K562 (cell line): ENCODE measurements around the gene ADGRF1. TPM values are rescaled to one million over a fixed set of nuclear protein-coding genes. Genes with fewer than 3 reads are reported as not detected.
A peak's percentile ranks its signal among the peaks of the same experiment; 100 is the strongest.

Source experiments
- BCOR ChIP-seq: fragments of 450-650 bp; IDR thresholded peaks from 2 replicates; pipeline ENCODE4 v1.6.1; 2016
- C11orf30 ChIP-seq: fragments of 450-650 bp; IDR thresholded peaks from 2 replicates; pipeline ENCODE4 v1.6.1; 2016; ENCODE audit warnings: low read depth, mild to moderate bottlenecking
- FOS ChIP-seq: IDR thresholded peaks from 3 replicates; pipeline ENCODE4 v1.6.1; 2011; ENCODE audit not compliant: insufficient read length; ENCODE audit errors: extremely low read depth
- FOXJ3 ChIP-seq: sonication (generic); formaldehyde crosslinking; IDR thresholded peaks from 2 replicates; pipeline ENCODE4 v1.4.0; 2020; ENCODE audit warnings: mild to moderate bottlenecking, missing genetic modification reagents
- HMG20A ChIP-seq: fragments of 450-650 bp; formaldehyde crosslinking; conservative IDR thresholded peaks from 2 replicates; pipeline ENCODE4 v1.4.0; 2020; ENCODE audit warnings: mild to moderate bottlenecking, mixed read lengths
- MAFF ChIP-seq: IDR thresholded peaks from 2 replicates; pipeline ENCODE4 v1.6.1; 2012; ENCODE audit warnings: low read length, improper control_type of control experiment
- MAFK ChIP-seq: IDR thresholded peaks from 2 replicates; pipeline ENCODE4 v1.6.1; 2011; ENCODE audit warnings: low read length, improper control_type of control experiment
- MBD2 ChIP-seq: sonication (generic); IDR thresholded peaks from 2 replicates; pipeline ENCODE4 v1.6.1; 2016; ENCODE audit warnings: low read depth, borderline replicate concordance
- MEIS2 ChIP-seq: fragments of 450-650 bp; IDR thresholded peaks from 2 replicates; pipeline ENCODE4 v1.6.1; 2014; ENCODE audit warnings: mild to moderate bottlenecking; ENCODE audit not compliant: partially characterized antibody
- OTX1 ChIP-seq: fragments of 450-650 bp; formaldehyde crosslinking; IDR thresholded peaks from 2 replicates; pipeline ENCODE4 v1.4.0; 2022; ENCODE audit warnings: mild to moderate bottlenecking
- POLR3A ChIP-seq: IDR thresholded peaks from 2 replicates; pipeline ENCODE4 v1.6.1; 2011; ENCODE audit warnings: borderline replicate concordance, mild to moderate bottlenecking, moderate library complexity; ENCODE audit not compliant: insufficient read length, insufficient read depth; ENCODE audit errors: extremely low read depth
- PRMT5 ChIP-seq: sonication (generic); formaldehyde crosslinking; IDR thresholded peaks from 2 replicates; pipeline ENCODE4 v1.5.0; 2020; ENCODE audit warnings: missing genetic modification reagents
- RB1 ChIP-seq: fragments of 450-650 bp; IDR thresholded peaks from 2 replicates; pipeline ENCODE4 v1.6.1; 2017; ENCODE audit warnings: low read depth, mild to moderate bottlenecking
- RBM39 ChIP-seq: fragments of 200-400 bp; formaldehyde crosslinking; optimal IDR thresholded peaks from 2 replicates; pipeline ENCODE3; 2018; ENCODE audit warnings: low read depth, low read length
- RFX7 ChIP-seq: fragments of 250-450 bp; sonication (Bioruptor Pico); IDR thresholded peaks from 2 replicates; pipeline ENCODE4 v1.5.1; 2021; ENCODE audit warnings: mild to moderate bottlenecking
- XRCC4 ChIP-seq: IDR thresholded peaks from one replicate; pipeline ENCODE4 v1.6.1; 2011; ENCODE audit not compliant: insufficient read depth, insufficient read length; ENCODE audit errors: extremely low read depth
- ZNF518B ChIP-seq: fragments of 250-450 bp; sonication (Bioruptor Pico); IDR thresholded peaks from 2 replicates; pipeline ENCODE4 v1.5.0; 2021; ENCODE audit warnings: mild to moderate bottlenecking, moderate library complexity
- ZNF586 ChIP-seq: fragments of 450-650 bp; formaldehyde crosslinking; conservative IDR thresholded peaks from 2 replicates; pipeline ENCODE4 v1.4.0; 2020; ENCODE audit warnings: mild to moderate bottlenecking, moderate library complexity
- ZNF717 ChIP-seq: fragments of 250-450 bp; sonication (Bioruptor Pico); IDR thresholded peaks from 2 replicates; pipeline ENCODE4 v1.5.0; 2021
- polyA plus RNA-seq, 8 experiments: library from polyadenylated mRNA; depleted of rRNA in 4 of 8; stranded (reverse) in 5 of 8; unstranded in 3 of 8; fragments of >200 nt; fragmentation: Nextera tagmentation in 2 of 8; fragmentation: Illumina TruSeq in 1 of 8; extraction: Ambion mirVana in 2 of 8; extraction: Trizol in 1 of 8; gene quantifications; 2 replicates each; pipeline versions ENCODE4 v1.2.1 to v1.2.3, GENCODE V29; 2011 to 2014; ENCODE audit warnings: inconsistent platforms in 1 of 8, missing spikeins in 1 of 8
- total RNA-seq, 7 experiments: library from RNA; depleted of rRNA in 6 of 7; stranded (reverse); fragments of >200 nt in 6 of 7; fragmentation: Illumina TruSeq in 2 of 7; extraction: Trizol in 2 of 7; gene quantifications; 2 replicates each; pipeline versions ENCODE4 v1.2.1 to v1.2.3, GENCODE V29; 2011 to 2021; ENCODE audit warnings: low replicate concordance in 1 of 7
- TF ChIP-seq, protein P1 (sequence below), 2 experiments: IDR thresholded peaks; 2 replicates each; pipeline ENCODE4 v1.6.1; 2011; ENCODE audit warnings: borderline replicate concordance in 1 of 2, control low read depth in 1 of 2, low read depth in 1 of 2, low read length in 1 of 2, mild to moderate bottlenecking in 1 of 2, mixed read lengths in 1 of 2, moderate library complexity in 1 of 2; ENCODE audit not compliant: insufficient read depth in 1 of 2, insufficient read length in 1 of 2, poor library complexity in 1 of 2, severe bottlenecking in 1 of 2; ENCODE audit errors: extremely low read depth in 1 of 2
- TF ChIP-seq, protein P2 (sequence below): fragments of 150-350 bp; conservative IDR thresholded peaks from 2 replicates; pipeline ENCODE4 v1.6.1; 2014; ENCODE audit warnings: low read length

The ADGRF1 gene
- total and polyA plus RNA-seq, 9 of the 15 experiments (the other 6 are each of a cell fraction or from before 2014, with no cell fraction given) = not detected

- TF ChIP-seq MBD2 (no peak), C11orf30 (peak; percentile 69), PRMT5 (no peak), POLR3A (no peak), ZNF717 (CRISPR knock-in tag) (no peak), OTX1 (CRISPR knock-in tag) (no peak), HMG20A (CRISPR knock-in tag) (no peak), FOS (no peak), RB1 (no peak), FOXJ3 (CRISPR knock-in tag) (no peak), RBM39 (no peak), XRCC4 (no peak), ZNF518B (CRISPR knock-in tag) (no peak), RFX7 (CRISPR knock-in tag) (no peak), MAFF (peak; percentile 89), MEIS2 (no peak), MAFK (peak; percentile 89), BCOR (no peak), ZNF586 (CRISPR knock-in tag) (no peak)
- TF ChIP-seq, protein P1, sequence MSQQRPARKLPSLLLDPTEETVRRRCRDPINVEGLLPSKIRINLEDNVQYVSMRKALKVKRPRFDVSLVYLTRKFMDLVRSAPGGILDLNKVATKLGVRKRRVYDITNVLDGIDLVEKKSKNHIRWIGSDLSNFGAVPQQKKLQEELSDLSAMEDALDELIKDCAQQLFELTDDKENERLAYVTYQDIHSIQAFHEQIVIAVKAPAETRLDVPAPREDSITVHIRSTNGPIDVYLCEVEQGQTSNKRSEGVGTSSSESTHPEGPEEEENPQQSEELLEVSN (IDR thresholded peaks at IDR 0.05; ENCODE audit: borderline replicate concordance in 1 of 2, extremely low read depth in 1 of 2, insufficient read depth in 1 of 2, insufficient read length in 1 of 2, low read depth in 1 of 2, low read length in 1 of 2, poor library complexity in 1 of 2, severe bottlenecking in 1 of 2) = no peak
- TF ChIP-seq, protein P2, sequence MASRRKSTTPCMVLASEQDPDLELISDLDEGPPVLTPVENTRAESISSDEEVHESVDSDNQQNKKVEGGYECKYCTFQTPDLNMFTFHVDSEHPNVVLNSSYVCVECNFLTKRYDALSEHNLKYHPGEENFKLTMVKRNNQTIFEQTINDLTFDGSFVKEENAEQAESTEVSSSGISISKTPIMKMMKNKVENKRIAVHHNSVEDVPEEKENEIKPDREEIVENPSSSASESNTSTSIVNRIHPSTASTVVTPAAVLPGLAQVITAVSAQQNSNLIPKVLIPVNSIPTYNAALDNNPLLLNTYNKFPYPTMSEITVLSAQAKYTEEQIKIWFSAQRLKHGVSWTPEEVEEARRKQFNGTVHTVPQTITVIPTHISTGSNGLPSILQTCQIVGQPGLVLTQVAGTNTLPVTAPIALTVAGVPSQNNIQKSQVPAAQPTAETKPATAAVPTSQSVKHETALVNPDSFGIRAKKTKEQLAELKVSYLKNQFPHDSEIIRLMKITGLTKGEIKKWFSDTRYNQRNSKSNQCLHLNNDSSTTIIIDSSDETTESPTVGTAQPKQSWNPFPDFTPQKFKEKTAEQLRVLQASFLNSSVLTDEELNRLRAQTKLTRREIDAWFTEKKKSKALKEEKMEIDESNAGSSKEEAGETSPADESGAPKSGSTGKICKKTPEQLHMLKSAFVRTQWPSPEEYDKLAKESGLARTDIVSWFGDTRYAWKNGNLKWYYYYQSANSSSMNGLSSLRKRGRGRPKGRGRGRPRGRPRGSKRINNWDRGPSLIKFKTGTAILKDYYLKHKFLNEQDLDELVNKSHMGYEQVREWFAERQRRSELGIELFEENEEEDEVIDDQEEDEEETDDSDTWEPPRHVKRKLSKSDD = no peak
Measured at GRCh38 chr6:47048638-47049037, 6.5 kb upstream of the ADGRF1 start (continued).
